HUDEP-2 (cell line): ENCODE results near the gene GLI1.
"Not testable (repeated sequence)": the region's sequence is repeated elsewhere in the genome, so short reads cannot be mapped to it uniquely, and the experiment has no call there.

ENCODE experiments used
- DNase-seq, 76 experiments: peaks; one replicate each; lab custom pipeline; 2025; ENCODE audit not compliant: unreplicated experiment in 76 of 76; lab: John Stamatoyannopoulos, UW

GLI1 gene

DNA sequence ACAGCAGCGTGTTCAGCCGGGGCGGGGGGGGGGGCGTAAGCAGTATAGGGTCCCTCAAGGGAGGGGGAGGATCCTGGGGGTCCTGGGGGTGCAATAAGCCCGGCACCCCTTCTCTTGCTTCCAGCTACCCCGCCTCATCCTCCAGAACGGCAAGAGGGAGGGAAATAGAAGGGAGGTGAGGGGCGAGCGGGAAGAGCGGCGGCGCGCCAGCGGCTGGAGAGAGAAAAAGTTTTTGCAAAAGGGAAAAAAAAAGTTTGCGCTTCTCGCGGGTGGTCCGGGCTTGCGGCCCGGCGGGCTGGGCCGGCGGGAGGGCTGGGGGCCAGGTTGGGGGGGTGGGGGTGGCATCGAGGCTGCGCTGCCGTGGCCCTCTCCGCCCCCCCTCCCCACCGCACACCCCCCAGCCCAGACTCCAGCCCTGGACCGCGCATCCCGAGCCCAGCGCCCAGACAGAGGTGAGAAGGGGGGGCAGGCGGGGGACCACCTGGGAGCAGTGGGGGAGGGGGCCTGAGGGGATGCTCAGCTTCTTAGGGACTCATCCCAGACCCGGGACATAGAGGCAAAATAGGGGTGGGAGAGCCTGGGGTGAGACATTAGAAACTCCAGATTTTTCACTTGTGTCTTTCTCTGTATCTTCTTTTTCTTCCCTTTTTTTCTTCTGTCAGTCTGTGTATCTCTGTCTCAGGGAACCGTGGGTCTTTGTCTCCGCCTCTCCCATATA lies at the start of gene GLI1:
Gene GLI1, plus strand, starts transcription at position 36 of the 718 bp plus-strand sequence. CDS start 3,907 bp downstream, outside the sequence.
- no peak for DNase-seq

GRCh38 chr12:57410534-57410933 lies 49.1 kb upstream of the GLI1 start:
- no peak for DNase-seq

- not testable (repeated sequence) for DNase-seq
These were observed 45.4 kb upstream of the GLI1 start for GRCh38 chr12:57414160-57414559.

DNA sequence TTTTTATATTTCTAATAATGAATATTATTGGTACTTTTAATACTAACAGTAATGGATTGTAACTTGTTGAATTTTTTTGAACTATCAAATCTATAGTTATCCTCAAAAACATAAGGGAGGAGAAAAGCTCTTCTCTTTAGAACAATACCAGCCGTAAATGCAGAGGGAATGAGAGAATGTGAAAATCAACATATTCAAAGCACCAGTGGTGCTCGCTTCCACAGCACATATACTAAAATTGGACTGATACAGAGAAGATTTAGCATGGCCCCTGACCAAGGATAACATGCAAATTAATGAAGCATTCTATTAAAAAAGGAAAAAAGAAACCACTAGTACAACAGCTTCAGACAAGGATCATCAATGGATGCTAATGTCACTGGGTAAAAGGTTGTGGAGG lies 44.5 kb upstream of the GLI1 start:
- no peak for DNase-seq

- no peak for DNase-seq
These were observed 43.3 kb upstream of the GLI1 start for GRCh38 chr12:57416039-57416996.

DNA sequence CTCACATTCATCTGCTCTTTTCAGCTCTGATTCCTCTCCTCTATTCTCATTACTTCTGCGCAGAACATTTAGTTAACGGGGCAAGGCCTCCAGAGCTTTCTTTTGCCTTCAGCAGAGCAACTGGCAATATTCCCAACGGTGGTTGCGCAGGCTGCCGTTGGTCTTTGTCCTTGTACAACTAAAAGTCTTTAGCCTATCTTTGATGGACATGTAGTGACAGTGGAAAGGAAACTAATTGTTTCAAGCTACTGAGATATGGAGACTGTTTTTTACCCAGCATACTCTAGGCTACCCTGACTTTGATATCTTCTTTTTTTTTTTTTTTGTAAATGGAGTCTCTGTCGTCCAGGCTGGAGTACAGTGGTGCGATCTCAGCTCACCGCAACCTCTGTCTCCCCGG lies 41.3 kb upstream of the GLI1 start:
- DNase-seq = no peak

- no peak for DNase-seq
These were observed 40.1 kb upstream of the GLI1 start for GRCh38 chr12:57419495-57419894.

- DNase-seq = no peak
These were observed 39.1 kb upstream of the GLI1 start for GRCh38 chr12:57420482-57420881.

- DNase-seq = not testable (repeated sequence)
These were observed 32.6 kb upstream of the GLI1 start for GRCh38 chr12:57426948-57427347.

- DNase-seq = no peak
These were observed 30.6 kb upstream of the GLI1 start for GRCh38 chr12:57428965-57429364.

GRCh38 chr12:57429473-57430111 lies 30.0 kb upstream of the GLI1 start:
- peak in 14 of 76 experiments; percentile 3 to 55 (median 24) for DNase-seq

- peak in 36 of 76 experiments; percentile 3 to 59 (median 46) for DNase-seq
These were observed 29.3 kb upstream of the GLI1 start for GRCh38 chr12:57430112-57430930.

DNA sequence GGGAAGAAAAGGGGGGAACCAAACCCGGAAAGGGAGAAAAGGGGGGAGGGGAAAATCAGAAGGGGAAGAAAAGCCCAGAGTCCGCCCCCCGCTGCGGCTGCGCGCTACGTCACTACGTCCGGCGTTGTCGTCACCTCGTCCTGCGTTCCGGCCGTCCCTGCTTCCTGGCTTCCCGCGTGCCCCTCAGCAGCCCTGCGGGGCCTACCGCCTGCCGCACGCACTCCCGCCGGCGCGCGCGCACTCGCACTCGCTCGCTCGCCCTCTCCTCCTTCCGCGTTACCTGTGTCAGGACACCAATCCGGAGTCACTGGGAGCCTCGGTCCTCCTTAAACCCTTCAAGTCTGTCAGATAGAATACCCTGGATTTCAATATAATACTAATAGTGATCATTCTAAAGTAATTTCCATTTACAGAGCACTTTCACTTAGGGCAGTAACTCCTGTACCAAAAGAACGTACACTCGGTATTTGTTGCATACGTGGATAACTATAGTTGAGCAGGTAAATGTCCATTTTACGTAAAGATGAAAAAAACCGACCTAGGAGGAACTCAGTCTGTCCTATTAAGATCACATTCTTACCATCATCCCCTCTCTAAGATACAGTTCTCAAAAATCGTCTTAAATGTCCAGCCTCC lies 28.5 kb upstream of the GLI1 start, which contains the start of gene R3HDM2:
Gene R3HDM2, minus strand, starts transcription at position 113 of the 636 bp plus-strand sequence. CDS start 120,615 bp downstream, outside the sequence.
- peak in 74 of 76 experiments; percentile 40 to 95 (median 90) for DNase-seq

GRCh38 chr12:57431654-57432188 lies 27.9 kb upstream of the GLI1 start:
- no peak for DNase-seq

- DNase-seq = no peak
These were observed 26.2 kb upstream of the GLI1 start for GRCh38 chr12:57433370-57433769.

DNA sequence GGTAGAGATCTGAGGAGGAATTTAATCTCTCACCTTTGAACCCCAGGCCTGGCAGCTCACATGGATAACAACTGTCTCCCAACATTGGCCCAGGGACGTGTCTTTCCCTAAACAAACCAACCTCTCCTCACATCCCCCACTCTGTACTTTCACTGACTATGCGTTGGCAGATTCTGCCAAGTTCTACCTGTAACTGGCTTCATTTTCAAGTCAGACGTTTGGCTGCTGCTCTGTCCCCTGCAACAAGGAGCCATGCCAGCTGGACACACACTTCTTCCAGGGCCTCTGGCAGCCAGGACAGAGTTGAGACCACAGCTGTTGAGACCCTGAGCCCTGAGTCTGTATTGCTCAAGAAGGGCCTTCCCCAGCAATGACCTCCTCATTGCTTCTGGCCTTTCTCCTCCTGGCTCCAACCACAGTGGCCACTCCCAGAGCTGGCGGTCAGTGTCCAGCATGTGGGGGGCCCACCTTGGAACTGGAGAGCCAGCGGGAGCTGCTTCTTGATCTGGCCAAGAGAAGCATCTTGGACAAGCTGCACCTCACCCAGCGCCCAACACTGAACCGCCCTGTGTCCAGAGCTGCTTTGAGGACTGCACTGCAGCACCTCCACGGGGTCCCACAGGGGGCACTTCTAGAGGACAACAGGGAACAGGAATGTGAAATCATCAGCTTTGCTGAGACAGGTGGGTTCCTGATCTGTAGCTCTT lies 24.9 kb upstream of the GLI1 start, which contains the start of gene INHBC:
Gene INHBC, plus strand, starts transcription at position 268 of the 707 bp plus-strand sequence. Its CDS starts 103 bp downstream, at position 371.
- DNase-seq = no peak

GRCh38 chr12:57435293-57435692 lies 24.3 kb upstream of the GLI1 start:
- DNase-seq = no peak

DNA sequence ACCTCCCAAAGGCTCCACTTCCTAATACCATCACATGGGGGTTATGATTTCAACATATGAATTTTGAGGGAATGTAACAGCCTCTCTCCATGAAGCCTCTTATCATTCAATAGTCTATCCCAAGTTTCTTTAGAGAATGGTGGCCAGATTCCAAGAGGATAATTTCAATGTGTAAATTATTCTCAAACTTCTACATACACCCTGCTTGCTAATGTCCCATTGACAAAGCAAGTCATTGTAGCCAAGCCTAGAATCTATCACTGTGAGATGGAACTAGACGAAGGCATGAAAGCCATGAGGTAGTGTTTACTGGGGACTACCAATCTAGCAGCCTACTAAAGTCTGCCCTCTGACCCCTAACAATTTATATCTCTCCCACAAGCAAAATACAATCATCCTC lies 21.2 kb upstream of the GLI1 start:
- DNase-seq = no peak
